A549 treated with GW870086 at 1 μM for 4 hours (cell line): ENCODE measurements around the gene TTR. TPM values are rescaled to one million over a fixed set of nuclear protein-coding genes. Genes with fewer than 3 reads are reported as not detected.

Source experiments
- total RNA-seq: library from RNA; stranded (reverse); fragments of 200-300 nt; extraction: Qiagen RNA extraction; gene quantifications from 5 replicates; pipeline ENCODE4 v1.2.3, GENCODE V29; 2022; ENCODE audit warnings: low read depth

Gene TTR
- 0.32 to 0.58 TPM (median 0.38 TPM) in 3 of 5 replicates, not detected in the others for total RNA-seq

DNA sequence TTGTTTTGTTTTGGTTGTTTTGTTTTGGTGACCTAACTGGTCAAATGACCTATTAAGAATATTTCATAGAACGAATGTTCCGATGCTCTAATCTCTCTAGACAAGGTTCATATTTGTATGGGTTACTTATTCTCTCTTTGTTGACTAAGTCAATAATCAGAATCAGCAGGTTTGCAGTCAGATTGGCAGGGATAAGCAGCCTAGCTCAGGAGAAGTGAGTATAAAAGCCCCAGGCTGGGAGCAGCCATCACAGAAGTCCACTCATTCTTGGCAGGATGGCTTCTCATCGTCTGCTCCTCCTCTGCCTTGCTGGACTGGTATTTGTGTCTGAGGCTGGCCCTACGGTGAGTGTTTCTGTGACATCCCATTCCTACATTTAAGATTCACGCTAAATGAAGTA, at the start of gene TTR:
Gene TTR (plus strand): TSS at position 250 of the 400 bp plus-strand sequence. CDS start 26 bp downstream, at position 276.

Other genes with a start within 250 kb of the TTR start
- gene DSG4, start 215.1 kb upstream of the TTR start, total RNA-seq, result not detected in 5 replicates
- gene DSG3, start 144.1 kb upstream of the TTR start, total RNA-seq, result 0.03 TPM in 2 of 5 replicates, not detected in the others
- gene DSG2, start 93.7 kb upstream of the TTR start, total RNA-seq, result 43.0 to 68.6 TPM (median 65.3 TPM) in 5 replicates
- 4.5 to 7.5 TPM (median 6.4 TPM) in 5 replicates for gene B4GALT6, start 92.7 kb downstream of the TTR start, total RNA-seq
- gene SLC25A52, start 169.0 kb downstream of the TTR start, total RNA-seq, result not detected in 5 replicates